GM19463 (cell line): ENCODE measurements around the gene RBBP8NL.
A peak's percentile ranks its signal among the peaks of the same experiment; 100 is the strongest.

Experiments used
- ATAC-seq: cut with Tn5 transposase; IDR thresholded peaks from one replicate; pipeline ENCODE4 v1.9.1; 2021; ENCODE audit warnings: mild to moderate bottlenecking, moderate library complexity; ENCODE audit not compliant: unreplicated experiment

The RBBP8NL gene

GRCh38 chr20:62408640-62409039 is 18.7 kb downstream of the RBBP8NL start:
- no peak for ATAC-seq

GRCh38 chr20:62408055-62408454 is 19.3 kb downstream of the RBBP8NL start:
- no peak for ATAC-seq

- ATAC-seq: peak; percentile 95
These were observed 19.9 kb downstream of the RBBP8NL start, which contains the start of gene CABLES2 for GRCh38 chr20:62407221-62407992. TSS of gene CABLES2 (minus strand) at chr20:62407285. CDS start at chr20:62407276, 9 bp downstream.

- ATAC-seq: no peak
These were observed 20.6 kb downstream of the RBBP8NL start for GRCh38 chr20:62406635-62407176.

GRCh38 chr20:62405981-62406513 is 21.3 kb downstream of the RBBP8NL start:
- no peak for ATAC-seq

- ATAC-seq: no peak
These were observed 22.0 kb downstream of the RBBP8NL start for GRCh38 chr20:62405108-62405980.

GRCh38 chr20:62404761-62405107 is 22.6 kb downstream of the RBBP8NL start:
- ATAC-seq: no peak

- ATAC-seq: no peak
These were observed 23.1 kb downstream of the RBBP8NL start for GRCh38 chr20:62404112-62404665.

- no peak for ATAC-seq
These were observed 24.0 kb downstream of the RBBP8NL start for GRCh38 chr20:62403331-62403730.

- ATAC-seq: no peak
These were observed 24.7 kb downstream of the RBBP8NL start for GRCh38 chr20:62402456-62403150.

- no peak for ATAC-seq
These were observed 26.0 kb downstream of the RBBP8NL start for GRCh38 chr20:62401331-62401779.

- no peak for ATAC-seq
These were observed 26.8 kb downstream of the RBBP8NL start for GRCh38 chr20:62400541-62400940.

- ATAC-seq: no peak
These were observed 27.3 kb downstream of the RBBP8NL start for GRCh38 chr20:62400021-62400420.

GRCh38 chr20:62398120-62398821 is 29.1 kb downstream of the RBBP8NL start:
- no peak for ATAC-seq

GRCh38 chr20:62396367-62397239 is 30.7 kb downstream of the RBBP8NL start:
- ATAC-seq: no peak

GRCh38 chr20:62395311-62396242 is 31.8 kb downstream of the RBBP8NL start:
- ATAC-seq: no peak
